Vagina (tissue), 2 donors: Measurements from ENCODE around the gene HSPA14.

Experiments
- CTCF ChIP-seq, 3 experiments: fragments of 450-650 bp in 2 of 3; fragments of 200-600 bp in 1 of 3; sonication (generic) in 1 of 3; IDR thresholded peaks; one replicate each; pipeline ENCODE4 v1.5.1; 2017 to 2019; ENCODE audit warnings: antibody characterized with exemption in 3 of 3, mild to moderate bottlenecking in 2 of 3, moderate library complexity in 2 of 3
- POLR2A ChIP-seq, 2 donors: fragments of 450-650 bp; IDR thresholded peaks; one replicate each; pipeline ENCODE4 v1.6.1; 2017; ENCODE audit warnings: antibody characterized with exemption in 2 of 2, mild to moderate bottlenecking in 2 of 2, moderate library complexity in 2 of 2

GRCh38 chr10:14806318-14806717 lies 31.8 kb upstream of the HSPA14 start:
- TF ChIP-seq CTCF (IDR thresholded peaks at IDR 0.05) = no peak
- TF ChIP-seq POLR2A (IDR thresholded peaks at IDR 0.05) = no peak
